ENCODE results near the gene ADAM33. TPM values are rescaled to one million over a fixed set of nuclear protein-coding genes. Genes with fewer than 3 reads are reported as not detected.

ADAM33 gene
- total RNA-seq, 1 donor, result 11.2 TPM

DNA sequence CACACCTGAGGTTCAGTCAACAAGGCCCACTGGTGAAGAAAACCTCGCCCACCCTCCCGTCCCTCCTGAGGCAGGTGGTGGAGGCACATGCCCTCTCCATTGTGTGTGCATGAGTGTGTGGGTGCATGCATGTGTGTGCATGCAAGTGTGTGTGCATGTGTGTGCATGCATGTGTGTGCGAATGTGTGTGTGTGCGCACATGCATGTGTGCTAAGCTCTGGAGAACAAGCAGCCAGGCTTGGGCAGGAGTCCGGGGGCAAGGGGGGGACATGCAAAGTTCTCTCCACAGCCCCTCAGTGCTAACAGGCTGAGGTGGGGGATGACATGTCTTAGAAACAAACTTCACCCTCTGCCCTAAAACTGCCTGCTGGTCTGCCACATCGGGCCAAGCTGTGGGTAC, 47.6 kb upstream of the ADAM33 start:
- no peaks in the 10 kb centered on the region for H3K36me3 ChIP-seq (ENCODE audit: insufficient read depth, low read length)
- peaks cover 11% of the 10 kb centered on the region for H3K4me1 ChIP-seq (ENCODE audit: insufficient read depth, low read length)
- no peak overlapping the region for H3K27ac ChIP-seq (ENCODE audit: low read depth, low read length)
- peaks cover 33% of the 10 kb centered on the region for H3K27me3 ChIP-seq (ENCODE audit: insufficient read depth, low read length)
- H3K4me3 ChIP-seq (ENCODE audit: insufficient read depth, low read length), result no peak overlapping the region
- no peaks in the 10 kb centered on the region for H3K79me2 ChIP-seq (ENCODE audit: insufficient read depth, low read length)
- H2AFZ ChIP-seq (ENCODE audit: low read length), result no peak overlapping the region
- no peak for DNase-seq (ENCODE audit: insufficient read length, low spot score, missing footprints)
- no peaks in the 10 kb centered on the region for H4K20me1 ChIP-seq (ENCODE audit: insufficient read depth, low read length)
- H3K4me2 ChIP-seq (ENCODE audit: insufficient read depth, low read length), result no peak overlapping the region
- no peaks in the 10 kb centered on the region for H3K9me3 ChIP-seq (ENCODE audit: low read depth, low read length)
- TF ChIP-seq, protein P1, sequence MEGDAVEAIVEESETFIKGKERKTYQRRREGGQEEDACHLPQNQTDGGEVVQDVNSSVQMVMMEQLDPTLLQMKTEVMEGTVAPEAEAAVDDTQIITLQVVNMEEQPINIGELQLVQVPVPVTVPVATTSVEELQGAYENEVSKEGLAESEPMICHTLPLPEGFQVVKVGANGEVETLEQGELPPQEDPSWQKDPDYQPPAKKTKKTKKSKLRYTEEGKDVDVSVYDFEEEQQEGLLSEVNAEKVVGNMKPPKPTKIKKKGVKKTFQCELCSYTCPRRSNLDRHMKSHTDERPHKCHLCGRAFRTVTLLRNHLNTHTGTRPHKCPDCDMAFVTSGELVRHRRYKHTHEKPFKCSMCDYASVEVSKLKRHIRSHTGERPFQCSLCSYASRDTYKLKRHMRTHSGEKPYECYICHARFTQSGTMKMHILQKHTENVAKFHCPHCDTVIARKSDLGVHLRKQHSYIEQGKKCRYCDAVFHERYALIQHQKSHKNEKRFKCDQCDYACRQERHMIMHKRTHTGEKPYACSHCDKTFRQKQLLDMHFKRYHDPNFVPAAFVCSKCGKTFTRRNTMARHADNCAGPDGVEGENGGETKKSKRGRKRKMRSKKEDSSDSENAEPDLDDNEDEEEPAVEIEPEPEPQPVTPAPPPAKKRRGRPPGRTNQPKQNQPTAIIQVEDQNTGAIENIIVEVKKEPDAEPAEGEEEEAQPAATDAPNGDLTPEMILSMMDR (IDR thresholded peaks at IDR 0.05; ENCODE audit: extremely low read depth, low read depth, low read length), result no peak

DNA sequence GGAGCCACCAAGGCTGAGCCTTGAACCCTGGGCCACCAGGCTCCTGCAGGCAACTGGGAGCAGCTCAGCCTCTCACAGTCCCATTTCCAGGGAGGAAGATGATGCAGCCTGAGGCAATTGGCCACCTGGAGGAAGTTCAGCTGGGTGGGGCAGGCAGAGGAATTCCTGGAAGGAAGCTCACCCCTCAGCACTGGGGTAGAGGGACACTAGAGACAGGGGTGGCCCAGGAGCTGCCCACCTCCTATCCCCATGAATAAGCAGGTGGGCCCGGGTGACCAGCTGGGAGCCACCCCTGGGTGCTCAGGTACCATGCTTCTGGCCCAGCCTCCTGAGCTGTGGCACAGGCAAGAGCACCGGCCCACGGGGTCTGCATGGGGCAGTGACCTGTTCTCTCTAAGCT, 47.1 kb upstream of the ADAM33 start:
- H3K4me2 ChIP-seq (ENCODE audit: insufficient read depth, low read length), result no peak overlapping the region
- no peak overlapping the region for H3K27ac ChIP-seq (ENCODE audit: low read depth, low read length)
- no peaks in the 10 kb centered on the region for H3K36me3 ChIP-seq (ENCODE audit: insufficient read depth, low read length)
- no peak overlapping the region for H2AFZ ChIP-seq (ENCODE audit: low read length)
- H4K20me1 ChIP-seq (ENCODE audit: insufficient read depth, low read length), result no peaks in the 10 kb centered on the region
- H3K9me3 ChIP-seq (ENCODE audit: low read depth, low read length), result no peaks in the 10 kb centered on the region
- H3K27me3 ChIP-seq (ENCODE audit: insufficient read depth, low read length), result peaks cover 37% of the 10 kb centered on the region
- TF ChIP-seq, protein P1 (IDR thresholded peaks at IDR 0.05; ENCODE audit: extremely low read depth, low read depth, low read length), result no peak
- no peak overlapping the region for H3K4me3 ChIP-seq (ENCODE audit: insufficient read depth, low read length)
- peak; percentile 54 for DNase-seq (ENCODE audit: insufficient read length, low spot score, missing footprints)
- no peaks in the 10 kb centered on the region for H3K79me2 ChIP-seq (ENCODE audit: insufficient read depth, low read length)
- peaks cover 11% of the 10 kb centered on the region for H3K4me1 ChIP-seq (ENCODE audit: insufficient read depth, low read length)

DNA sequence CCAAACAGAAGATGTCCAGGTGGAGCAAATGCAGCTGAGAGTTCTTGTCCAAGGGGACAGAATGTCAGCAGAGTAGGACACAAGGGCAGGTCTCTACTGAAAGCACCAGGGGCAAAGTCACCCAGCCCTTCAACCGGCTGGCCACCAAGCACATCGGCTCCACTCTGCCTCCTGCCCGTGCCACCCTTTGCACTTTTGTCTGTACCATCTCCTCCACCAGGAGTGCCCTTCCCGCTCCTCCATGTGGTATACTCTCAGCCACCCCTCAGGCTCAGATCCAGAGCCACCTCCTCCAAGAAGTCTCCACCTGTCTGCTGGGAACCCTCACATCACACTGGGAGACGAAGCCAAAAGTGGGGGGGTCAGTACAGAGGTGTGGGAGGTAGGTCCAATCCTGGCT, 46.5 kb upstream of the ADAM33 start:
- H3K4me1 ChIP-seq (ENCODE audit: insufficient read depth, low read length), result peaks cover 11% of the 10 kb centered on the region
- H4K20me1 ChIP-seq (ENCODE audit: insufficient read depth, low read length), result no peaks in the 10 kb centered on the region
- H3K9me3 ChIP-seq (ENCODE audit: low read depth, low read length), result no peaks in the 10 kb centered on the region
- no peaks in the 10 kb centered on the region for H3K79me2 ChIP-seq (ENCODE audit: insufficient read depth, low read length)
- peaks cover 32% of the 10 kb centered on the region for H3K27me3 ChIP-seq (ENCODE audit: insufficient read depth, low read length)
- no peak overlapping the region for H3K4me3 ChIP-seq (ENCODE audit: insufficient read depth, low read length)
- TF ChIP-seq, protein P1 (IDR thresholded peaks at IDR 0.05; ENCODE audit: extremely low read depth, low read depth, low read length), result no peak
- no peaks in the 10 kb centered on the region for H3K36me3 ChIP-seq (ENCODE audit: insufficient read depth, low read length)
- no peak overlapping the region for H2AFZ ChIP-seq (ENCODE audit: low read length)
- H3K4me2 ChIP-seq (ENCODE audit: insufficient read depth, low read length), result no peak overlapping the region
- no peak overlapping the region for H3K27ac ChIP-seq (ENCODE audit: low read depth, low read length)
- peak; percentile 27 for DNase-seq (ENCODE audit: insufficient read length, low spot score, missing footprints)

DNA sequence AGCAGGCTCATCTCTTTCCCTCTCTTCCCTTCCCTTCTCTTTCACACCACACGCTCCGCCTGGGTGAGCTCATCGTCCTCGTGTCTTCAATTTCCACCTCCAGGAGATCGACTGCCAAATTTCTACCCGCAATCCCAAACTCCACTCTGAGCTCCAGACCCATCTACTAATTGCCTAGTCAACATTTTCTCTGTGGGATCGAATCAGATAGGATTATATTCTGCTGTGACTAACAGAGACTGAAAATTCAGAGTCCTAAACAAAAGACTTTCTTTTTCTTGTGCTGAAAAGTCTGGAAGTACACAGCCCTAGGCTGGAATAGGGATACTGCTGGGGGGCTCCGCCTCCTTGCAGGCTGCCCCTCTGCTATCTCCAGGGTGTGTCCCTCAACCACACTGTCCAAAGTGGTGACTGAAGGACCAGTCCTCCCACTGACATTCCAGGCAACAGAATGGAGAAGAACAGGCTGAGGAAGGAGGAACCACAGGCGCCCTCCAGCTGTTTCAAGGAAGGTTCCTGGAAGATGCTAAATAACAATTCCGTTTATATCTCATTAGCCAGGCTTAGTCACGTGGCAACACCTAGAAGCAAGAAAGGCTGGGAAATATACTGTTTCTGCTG, 45.7 kb upstream of the ADAM33 start:
- H2AFZ ChIP-seq (ENCODE audit: low read length), result peak overlapping the region; percentile 28
- no peaks in the 10 kb centered on the region for H3K36me3 ChIP-seq (ENCODE audit: insufficient read depth, low read length)
- no peaks in the 10 kb centered on the region for H3K9me3 ChIP-seq (ENCODE audit: low read depth, low read length)
- H3K79me2 ChIP-seq (ENCODE audit: insufficient read depth, low read length), result no peaks in the 10 kb centered on the region
- H3K4me3 ChIP-seq (ENCODE audit: insufficient read depth, low read length), result peak overlapping the region; percentile 34
- TF ChIP-seq, protein P1 (IDR thresholded peaks at IDR 0.05; ENCODE audit: extremely low read depth, low read depth, low read length), result no peak
- peak overlapping the region; percentile 65 for H3K4me2 ChIP-seq (ENCODE audit: insufficient read depth, low read length)
- H4K20me1 ChIP-seq (ENCODE audit: insufficient read depth, low read length), result no peaks in the 10 kb centered on the region
- DNase-seq (ENCODE audit: insufficient read length, low spot score, missing footprints), result peak; percentile 89
- peaks cover 11% of the 10 kb centered on the region for H3K4me1 ChIP-seq (ENCODE audit: insufficient read depth, low read length)
- H3K27ac ChIP-seq (ENCODE audit: low read depth, low read length), result no peak overlapping the region
- H3K27me3 ChIP-seq (ENCODE audit: insufficient read depth, low read length), result peaks cover 24% of the 10 kb centered on the region
